NOMO-1 (cell line): Measurements from ENCODE around the gene HYAL1.
"Not testable (repeated sequence)": the region's sequence is repeated elsewhere in the genome, so short reads cannot be mapped to it uniquely, and the experiment has no call there.

Source experiments
- DNase-seq, 2 experiments: peaks; one replicate each; lab custom pipeline; 2025; ENCODE audit not compliant: unreplicated experiment in 2 of 2; lab: John Stamatoyannopoulos, UW

HYAL1 gene

GRCh38 chr3:50295553-50296431 is 7.6 kb downstream of the HYAL1 start:
- no peak for DNase-seq

GRCh38 chr3:50294492-50295403 is 8.6 kb downstream of the HYAL1 start:
- no peak for DNase-seq

GRCh38 chr3:50294089-50294488 is 9.3 kb downstream of the HYAL1 start:
- DNase-seq = no peak

GRCh38 chr3:50293079-50293801 is 10.1 kb downstream of the HYAL1 start:
- DNase-seq = no peak

GRCh38 chr3:50292159-50293078 is 11.0 kb downstream of the HYAL1 start, which contains the start of gene IFRD2:
Gene IFRD2, minus strand, starts transcription at chr3:50292429. Its CDS starts 155 bp downstream, at chr3:50292274.
- peak; percentile 98 to 99 for DNase-seq

- no peak for DNase-seq
These were observed 13.2 kb downstream of the HYAL1 start for GRCh38 chr3:50290161-50290641.

- no peak for DNase-seq
These were observed 14.2 kb downstream of the HYAL1 start for GRCh38 chr3:50289130-50289529.

GRCh38 chr3:50288387-50289007 is 14.9 kb downstream of the HYAL1 start:
- DNase-seq = no peak

GRCh38 chr3:50287262-50287661 is 16.1 kb downstream of the HYAL1 start:
- DNase-seq = no peak

GRCh38 chr3:50286322-50287227 is 16.8 kb downstream of the HYAL1 start:
- no peak for DNase-seq

- DNase-seq = not testable (repeated sequence)
These were observed 19.3 kb downstream of the HYAL1 start for GRCh38 chr3:50284121-50284520.

- DNase-seq = no peak
These were observed 23.9 kb downstream of the HYAL1 start for GRCh38 chr3:50279255-50280016.

GRCh38 chr3:50278880-50279224 is 24.5 kb downstream of the HYAL1 start, which contains the start of gene LSMEM2:
Gene LSMEM2, plus strand, starts transcription at chr3:50279087. Its CDS starts 27 bp downstream, at chr3:50279114.
- DNase-seq = no peak

GRCh38 chr3:50278123-50278879 is 25.1 kb downstream of the HYAL1 start:
- no peak for DNase-seq

GRCh38 chr3:50276762-50277101 is 26.6 kb downstream of the HYAL1 start:
- DNase-seq = no peak

GRCh38 chr3:50275996-50276761 is 27.2 kb downstream of the HYAL1 start:
- no peak for DNase-seq
